Esophagus muscularis mucosa (tissue), 4 donors: Measurements from ENCODE around the gene AZI2. TPM values are rescaled to one million over a fixed set of nuclear protein-coding genes. Genes with fewer than 3 reads are reported as not detected.

Source experiments
- DNase-seq: peaks from one replicate; pipeline ENCODE4 v3.0.0-alpha.2; 2017; ENCODE audit errors: extremely low spot score
- H3K27ac ChIP-seq, 4 donors: fragments of 200-600 bp; sonication (generic); replicated peaks in 1 of 4; 1 replicate in 3 of 4; 2 replicates in 1 of 4; pipeline ENCODE4 v1.5.1; 2016 to 2019; ENCODE audit warnings: mild to moderate bottlenecking in 1 of 4
- H3K27me3 ChIP-seq, 4 donors: fragments of 200-600 bp; sonication (generic); one replicate each; pipeline versions ENCODE4 v1.5.1 to v1.6.0; 2016 to 2019
- H3K36me3 ChIP-seq, 4 donors: fragments of 200-600 bp; sonication (generic); one replicate each; pipeline ENCODE4 v1.5.1; 2016 to 2019
- H3K4me1 ChIP-seq, 4 donors: fragments of 200-600 bp; sonication (generic); one replicate each; pipeline ENCODE4 v1.5.1; 2016 to 2019
- H3K4me3 ChIP-seq, 4 donors: fragments of 200-600 bp; sonication (generic); 1 replicate in 2 of 4; 2 replicates in 2 of 4; pipeline ENCODE4 v1.5.1; 2016 to 2019; ENCODE audit warnings: mild to moderate bottlenecking in 4 of 4, moderate library complexity in 1 of 4
- H3K9me3 ChIP-seq, 4 donors: fragments of 200-600 bp; sonication (generic); 1 replicate in 3 of 4; 2 replicates in 1 of 4; pipeline ENCODE4 v1.5.1; 2016 to 2019
- CTCF ChIP-seq, 3 experiments: fragments of 200-600 bp in 2 of 3; fragments of 450-650 bp in 1 of 3; sonication (generic) in 2 of 3; IDR thresholded peaks; one replicate each; pipeline ENCODE4 v1.5.1; 2017 to 2019; ENCODE audit warnings: antibody characterized with exemption in 3 of 3, mild to moderate bottlenecking in 2 of 3, moderate library complexity in 1 of 3
- EP300 ChIP-seq: sonication (generic); formaldehyde crosslinking; IDR thresholded peaks from one replicate; pipeline ENCODE4 v1.6.1; 2017; ENCODE audit warnings: antibody characterized with exemption
- POLR2A ChIP-seq: fragments of 450-650 bp; IDR thresholded peaks from one replicate; pipeline ENCODE4 v1.6.1; 2017; ENCODE audit warnings: antibody characterized with exemption, moderate library complexity, mild to moderate bottlenecking, low read depth
- POLR2AphosphoS5 ChIP-seq, 2 donors: sonication (generic); formaldehyde crosslinking; IDR thresholded peaks; one replicate each; pipeline ENCODE4 v1.6.1; 2017; ENCODE audit warnings: antibody characterized with exemption in 2 of 2
- WGBS: methylation state at CpG from one replicate; pipeline ENCODE4 v1.1.5; 2018; 5-methylcytosine and 5-hydroxymethylcytosine counted together
- intact Hi-C: fragments of 100-400 bp; cut with DNase I; formaldehyde crosslinking; loops from one replicate; pipeline ENCODE4 v1.15.1; 2023
- total RNA-seq, 4 donors: library from RNA; depleted of rRNA; stranded (reverse); fragments of >200 nt; gene quantifications; one replicate each; pipeline versions ENCODE4 v1.1.0 to v1.2.1, GENCODE V29; 2016

The AZI2 gene, protein sequence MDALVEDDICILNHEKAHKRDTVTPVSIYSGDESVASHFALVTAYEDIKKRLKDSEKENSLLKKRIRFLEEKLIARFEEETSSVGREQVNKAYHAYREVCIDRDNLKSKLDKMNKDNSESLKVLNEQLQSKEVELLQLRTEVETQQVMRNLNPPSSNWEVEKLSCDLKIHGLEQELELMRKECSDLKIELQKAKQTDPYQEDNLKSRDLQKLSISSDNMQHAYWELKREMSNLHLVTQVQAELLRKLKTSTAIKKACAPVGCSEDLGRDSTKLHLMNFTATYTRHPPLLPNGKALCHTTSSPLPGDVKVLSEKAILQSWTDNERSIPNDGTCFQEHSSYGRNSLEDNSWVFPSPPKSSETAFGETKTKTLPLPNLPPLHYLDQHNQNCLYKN
- total RNA-seq = 10 to 100 TPM; 40.0 to 71.9 (median 56.5) TPM

DNA sequence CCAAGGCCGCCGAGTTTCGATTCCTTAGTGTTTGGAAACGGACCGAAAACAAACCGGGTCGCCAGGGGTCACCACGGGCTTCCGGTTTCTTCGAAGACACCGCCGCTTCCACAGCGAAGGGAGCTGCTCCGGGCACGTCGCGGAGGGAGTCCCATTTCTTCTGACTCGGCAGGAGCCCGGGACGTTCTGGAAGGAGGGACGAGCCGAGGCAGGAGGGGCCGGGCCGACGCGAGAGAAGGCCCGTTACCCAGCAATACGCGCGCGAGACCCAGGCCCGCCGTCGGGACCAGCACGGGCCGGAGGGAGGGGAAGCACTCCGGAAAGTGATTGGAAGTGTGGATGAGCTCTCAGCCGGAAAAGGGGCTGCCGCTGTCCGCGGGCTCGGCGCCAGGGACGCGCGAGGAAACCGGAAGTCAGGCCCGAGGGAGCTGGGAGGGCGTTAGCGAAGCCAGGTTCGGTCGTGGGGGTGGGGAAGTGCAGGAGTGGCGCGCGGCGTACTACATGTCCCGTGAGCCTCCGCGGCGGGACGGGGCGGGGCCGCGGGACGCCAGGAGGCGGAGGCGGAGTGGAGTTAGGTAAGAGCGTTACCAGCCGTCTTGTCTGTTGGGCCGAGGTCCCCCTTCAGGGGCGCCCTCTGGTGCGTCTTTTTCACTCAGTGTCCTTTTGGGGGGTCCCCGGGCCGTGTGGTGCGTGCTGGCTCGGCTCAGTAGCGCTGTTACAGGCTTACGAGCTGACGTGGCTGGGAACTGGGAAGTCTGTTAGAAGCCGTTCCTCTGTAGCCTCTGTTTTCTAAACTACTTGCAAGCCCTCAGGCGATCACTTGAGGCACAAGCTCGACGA is at the start of gene AZI2, which contains the start of gene ZCWPW2:
TSS of gene AZI2 (minus strand) at position 196 of the 840 bp plus-strand sequence. CDS start 8,207 bp downstream, outside the sequence.
TSS of gene ZCWPW2 (plus strand) at position 93 of the 840 bp plus-strand sequence. CDS start 64,348 bp downstream, outside the sequence.
- WGBS = 0% methylated on average over 50 of the region's 83 CpGs
- H3K4me1 ChIP-seq = peaks cover 22 to 46% (median 37%) of the 10 kb centered on the region in 4 donors
- TF ChIP-seq POLR2A = peak; percentile 62
- TF ChIP-seq POLR2AphosphoS5 (IDR thresholded peaks at IDR 0.05) = peak; percentile 92
- TF ChIP-seq EP300 = no peak
- TF ChIP-seq CTCF (IDR thresholded peaks at IDR 0.05) = peak in 2 of 3 experiments; percentile 7 to 19
- no peaks in the 10 kb centered on the region for H3K27me3 ChIP-seq
- peak within 1 kb of the TSS; percentile 97 to 99 (median 98) for H3K27ac ChIP-seq
- H3K4me3 ChIP-seq = peak within 1 kb of the TSS; percentile 74 to 90 (median 86)
- intact Hi-C loops = no loop called here
- H3K9me3 ChIP-seq = peaks cover 0 to 8% (median 3%) of the 10 kb centered on the region in 4 donors
- peak; percentile 98 for DNase-seq
- H3K36me3 ChIP-seq = peaks cover 3 to 15% (median 6%) of the 10 kb centered on the region in 4 donors

DNA sequence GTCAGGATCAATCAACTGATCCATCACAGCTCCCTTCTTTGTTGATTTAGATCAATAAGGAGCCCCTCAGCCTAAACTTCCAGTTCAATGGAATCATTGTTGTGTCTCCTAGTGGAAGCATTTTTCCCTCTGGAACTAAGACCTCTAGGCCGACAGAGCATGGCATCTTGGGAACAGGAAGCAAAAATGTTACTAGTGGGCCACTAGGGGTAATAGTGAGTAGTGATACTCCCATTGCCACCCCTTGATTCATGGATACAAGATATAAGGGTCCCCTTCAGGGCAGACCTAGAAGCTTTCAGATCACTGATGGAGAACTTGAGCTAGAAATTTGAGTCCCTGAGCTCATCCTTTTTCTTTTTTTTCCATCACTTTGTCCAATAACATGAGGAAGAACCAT is 40.4 kb upstream of the AZI2 start:
- H3K4me1 ChIP-seq = no peaks in the 10 kb centered on the region
- H3K27me3 ChIP-seq = no peaks in the 10 kb centered on the region
- H3K27ac ChIP-seq = no peak overlapping the region
- 100% methylated on average over 1 of the region's 1 CpG for WGBS
- intact Hi-C loops = no loop called here
- TF ChIP-seq POLR2AphosphoS5 (IDR thresholded peaks at IDR 0.05) (no peak), CTCF (IDR thresholded peaks at IDR 0.05) (no peak), POLR2A (no peak), EP300 (no peak)
- H3K9me3 ChIP-seq = peaks cover 0 to 19% (median 2%) of the 10 kb centered on the region in 4 donors
- no peak overlapping the region for H3K4me3 ChIP-seq
- DNase-seq = no peak
- peaks cover 0 to 3% (median 0%) of the 10 kb centered on the region in 4 donors for H3K36me3 ChIP-seq

DNA sequence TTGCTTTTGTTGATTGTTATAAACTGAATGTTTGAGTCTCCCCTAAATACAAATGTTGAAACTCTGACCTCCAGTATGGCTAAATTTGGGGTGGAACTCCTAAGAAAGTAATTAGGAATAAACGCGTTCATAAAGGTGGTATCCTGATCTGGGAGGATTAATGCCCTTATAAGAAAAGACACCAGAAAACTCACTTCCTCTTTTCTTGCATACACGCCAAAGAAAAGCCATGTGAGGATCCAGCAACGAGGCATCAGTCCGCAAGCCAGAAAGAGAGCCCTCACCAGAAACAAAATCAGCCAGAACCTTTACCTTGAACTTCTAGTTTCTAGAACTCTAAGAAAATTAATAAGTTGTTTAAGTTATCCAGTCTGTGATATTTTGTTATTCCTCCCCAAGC is 37.4 kb upstream of the AZI2 start:
- intact Hi-C loops = no loop called here
- no peaks in the 10 kb centered on the region for H3K27me3 ChIP-seq
- WGBS = 89% methylated on average over 5 of the region's 5 CpGs
- H3K27ac ChIP-seq = no peak overlapping the region
- DNase-seq = no peak
- no peak overlapping the region for H3K4me3 ChIP-seq
- no peak for TF ChIP-seq POLR2AphosphoS5 (IDR thresholded peaks at IDR 0.05)
- TF ChIP-seq CTCF (IDR thresholded peaks at IDR 0.05) = no peak
- TF ChIP-seq POLR2A = no peak
- no peak for TF ChIP-seq EP300
- H3K4me1 ChIP-seq = no peaks in the 10 kb centered on the region
- H3K9me3 ChIP-seq = no peaks in the 10 kb centered on the region
- H3K36me3 ChIP-seq = peaks cover 0 to 3% (median 0%) of the 10 kb centered on the region in 4 donors

DNA sequence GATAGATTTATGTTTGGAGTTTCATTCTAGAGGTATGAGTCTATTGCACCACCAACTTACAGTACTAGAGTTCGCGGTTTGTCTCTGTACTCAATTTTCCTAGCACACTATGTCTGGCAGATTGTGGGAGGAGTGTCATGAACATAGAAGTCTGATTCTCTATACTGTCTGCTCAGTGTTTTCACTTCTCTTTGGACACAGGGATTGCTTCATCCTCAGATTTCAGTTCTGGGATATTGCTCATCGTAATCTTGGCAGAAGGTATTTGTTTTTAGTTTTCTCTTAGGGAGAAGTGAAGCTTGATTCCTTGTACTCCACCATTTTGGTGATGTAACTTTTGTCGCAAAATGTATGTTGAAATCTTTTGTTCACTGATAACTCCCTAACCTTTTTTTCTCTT is 27.8 kb upstream of the AZI2 start:
- H3K27ac ChIP-seq = no peak overlapping the region
- intact Hi-C loops = no loop called here
- no peak for DNase-seq
- no peaks in the 10 kb centered on the region for H3K27me3 ChIP-seq
- H3K4me1 ChIP-seq = no peaks in the 10 kb centered on the region
- H3K9me3 ChIP-seq = no peaks in the 10 kb centered on the region
- no peak for TF ChIP-seq POLR2A
- TF ChIP-seq EP300 = no peak
- peak in 1 of 2 donors; percentile 31 for TF ChIP-seq POLR2AphosphoS5 (IDR thresholded peaks at IDR 0.05)
- no peaks in the 10 kb centered on the region for H3K36me3 ChIP-seq
- 78% methylated on average over 4 of the region's 4 CpGs for WGBS
- H3K4me3 ChIP-seq = no peak overlapping the region
